ENCODE data around the gene TBC1D14. TPM values are rescaled to one million over a fixed set of nuclear protein-coding genes. Genes with fewer than 3 reads are reported as not detected.

TBC1D14 gene
- total RNA-seq, 6 experiments from 2014 or later: 14.1 to 34.8 (median 30.6) TPM

DNA sequence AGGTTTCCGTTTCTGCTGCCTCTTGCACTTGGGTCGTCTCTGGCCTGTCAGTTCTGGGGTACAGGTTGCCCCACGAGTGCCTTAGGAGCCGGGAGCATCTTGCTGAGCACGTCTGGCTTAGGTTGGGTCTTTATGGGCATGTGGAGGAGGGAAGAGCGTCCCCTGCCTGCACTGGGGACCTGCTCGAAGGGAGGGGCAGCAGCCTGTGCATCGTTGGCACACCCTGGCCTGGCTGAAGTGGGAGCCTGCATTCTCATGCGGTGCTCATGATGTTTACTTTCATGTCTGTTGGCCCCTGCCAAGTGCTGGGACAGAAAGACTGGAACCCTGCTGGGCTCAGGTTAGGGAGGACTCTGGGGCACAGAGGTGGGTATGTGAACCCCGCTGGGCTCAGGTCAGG is 109.7 kb downstream of the TBC1D14 start:
- DNase-seq: no peak
- Histone ChIP-seq H3K9me3 (no peaks in the 10 kb centered on the region), H3K4me1 (peaks cover 0 to 27% (median 10%) of the 10 kb centered on the region in 4 donors), H3K36me3 (peaks cover 0 to 52% (median 9%) of the 10 kb centered on the region in 4 donors), H3K27me3 (no peaks in the 10 kb centered on the region), H3K4me3 (no peak overlapping the region), H3K27ac (no peak overlapping the region)
- WGBS (ENCODE audit: insufficient coverage, low coverage, low lambda C conversion rate, missing lambda C conversion rate): 80% methylated on average over 1 of the region's 10 CpGs
- ATAC-seq: no peak
- TF ChIP-seq POLR2A (IDR thresholded peaks at IDR 0.05): no peak
- TF ChIP-seq, protein P1, sequence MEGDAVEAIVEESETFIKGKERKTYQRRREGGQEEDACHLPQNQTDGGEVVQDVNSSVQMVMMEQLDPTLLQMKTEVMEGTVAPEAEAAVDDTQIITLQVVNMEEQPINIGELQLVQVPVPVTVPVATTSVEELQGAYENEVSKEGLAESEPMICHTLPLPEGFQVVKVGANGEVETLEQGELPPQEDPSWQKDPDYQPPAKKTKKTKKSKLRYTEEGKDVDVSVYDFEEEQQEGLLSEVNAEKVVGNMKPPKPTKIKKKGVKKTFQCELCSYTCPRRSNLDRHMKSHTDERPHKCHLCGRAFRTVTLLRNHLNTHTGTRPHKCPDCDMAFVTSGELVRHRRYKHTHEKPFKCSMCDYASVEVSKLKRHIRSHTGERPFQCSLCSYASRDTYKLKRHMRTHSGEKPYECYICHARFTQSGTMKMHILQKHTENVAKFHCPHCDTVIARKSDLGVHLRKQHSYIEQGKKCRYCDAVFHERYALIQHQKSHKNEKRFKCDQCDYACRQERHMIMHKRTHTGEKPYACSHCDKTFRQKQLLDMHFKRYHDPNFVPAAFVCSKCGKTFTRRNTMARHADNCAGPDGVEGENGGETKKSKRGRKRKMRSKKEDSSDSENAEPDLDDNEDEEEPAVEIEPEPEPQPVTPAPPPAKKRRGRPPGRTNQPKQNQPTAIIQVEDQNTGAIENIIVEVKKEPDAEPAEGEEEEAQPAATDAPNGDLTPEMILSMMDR (IDR thresholded peaks at IDR 0.05): no peak
- intact Hi-C loops (cut with DNase I): no loop called here

DNA sequence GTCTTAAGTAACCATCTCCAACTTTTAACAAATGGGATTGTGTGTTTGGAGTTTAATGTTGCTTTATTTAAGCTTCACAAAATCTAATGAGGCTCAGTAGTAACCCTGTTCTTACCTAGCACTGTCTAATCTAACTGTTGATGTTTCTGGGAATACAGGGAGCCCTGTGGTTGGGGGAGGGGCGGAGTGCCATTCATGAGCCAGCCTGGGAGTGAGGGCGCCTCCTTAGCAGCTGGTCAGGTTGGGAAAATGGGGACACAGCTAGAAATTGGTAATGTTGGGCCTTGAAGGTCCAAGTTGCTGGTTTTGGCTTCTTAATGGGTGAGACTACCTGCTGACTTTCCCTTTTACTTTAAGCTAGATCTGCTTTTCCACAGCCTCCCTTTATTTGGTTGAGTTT is 110.7 kb downstream of the TBC1D14 start:
- intact Hi-C loops (cut with DNase I): no loop called here
- Histone ChIP-seq H3K4me1 (peaks cover 0 to 21% (median 6%) of the 10 kb centered on the region in 4 donors), H3K27ac (no peak overlapping the region), H3K4me3 (no peak overlapping the region), H3K36me3 (peaks cover 0 to 54% (median 8%) of the 10 kb centered on the region in 4 donors), H3K9me3 (no peaks in the 10 kb centered on the region), H3K27me3 (no peaks in the 10 kb centered on the region)
- ATAC-seq (no peak), DNase-seq (no peak)
- TF ChIP-seq, protein P1 (IDR thresholded peaks at IDR 0.05): no peak
- TF ChIP-seq POLR2A (IDR thresholded peaks at IDR 0.05): no peak
- no CpG with 5 or more reads among the region's 2 CpGs for WGBS (ENCODE audit: insufficient coverage, low coverage, low lambda C conversion rate, missing lambda C conversion rate)

DNA sequence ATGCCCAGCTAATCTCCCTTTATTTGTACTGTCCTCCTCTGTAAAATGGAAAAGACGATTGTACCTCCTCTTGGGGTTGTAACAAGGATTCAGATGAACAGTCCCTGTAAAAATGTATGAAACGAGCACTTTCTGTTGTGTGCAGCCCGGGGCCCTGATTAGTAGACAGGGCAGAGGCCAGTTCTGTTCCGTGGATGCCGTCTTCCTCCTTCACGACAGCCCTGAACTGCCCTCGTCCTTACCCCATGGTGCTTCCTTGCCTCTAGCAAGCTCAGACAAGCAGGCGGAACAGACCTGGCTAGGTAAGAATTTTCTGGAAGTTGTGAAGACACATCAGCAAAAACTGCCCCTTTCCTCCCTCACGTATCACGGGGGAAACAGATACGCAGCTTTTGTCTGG is 111.2 kb downstream of the TBC1D14 start:
- no peak overlapping the region for H3K27ac ChIP-seq
- intact Hi-C loops (cut with DNase I): no loop called here

DNA sequence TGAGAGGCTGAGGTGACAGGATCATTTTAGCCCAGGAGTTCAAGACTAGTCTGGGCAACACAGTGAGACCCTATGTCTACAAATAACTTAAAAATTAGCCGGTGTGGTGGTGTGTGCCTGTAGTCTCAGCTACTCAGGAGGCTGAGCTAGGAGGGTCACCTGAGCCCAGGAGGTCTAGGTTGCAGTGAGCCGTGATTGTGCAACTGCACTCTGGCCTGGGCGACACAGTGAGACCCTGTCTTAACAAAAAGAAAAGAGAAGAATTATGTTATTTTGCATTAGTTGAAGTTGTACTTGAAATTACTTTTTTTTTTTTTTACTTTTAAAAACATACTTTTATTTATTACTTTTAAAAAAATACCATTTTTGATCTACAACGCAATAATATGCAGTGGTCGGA is 111.7 kb downstream of the TBC1D14 start:
- no peak for TF ChIP-seq POLR2A (IDR thresholded peaks at IDR 0.05)
- TF ChIP-seq, protein P1 (IDR thresholded peaks at IDR 0.05): no peak
- peaks cover 0 to 11% (median under 1%) of the 10 kb centered on the region in 4 donors for H3K4me1 ChIP-seq
- intact Hi-C loops (cut with DNase I): no loop called here
- H3K27ac ChIP-seq: no peak overlapping the region
- no peak for DNase-seq
- 68% methylated on average over 5 of the region's 5 CpGs for WGBS (ENCODE audit: insufficient coverage, low coverage, low lambda C conversion rate, missing lambda C conversion rate)
- no peak overlapping the region for H3K4me3 ChIP-seq
- no peaks in the 10 kb centered on the region for H3K27me3 ChIP-seq
- H3K36me3 ChIP-seq: peaks cover 0 to 63% (median 8%) of the 10 kb centered on the region in 4 donors
- no peaks in the 10 kb centered on the region for H3K9me3 ChIP-seq
- ATAC-seq: no peak

More for the DNA sequence above, 111.2 kb downstream of the TBC1D14 start:
- Histone ChIP-seq H3K27me3 (no peaks in the 10 kb centered on the region), H3K36me3 (peaks cover 0 to 60% (median 8%) of the 10 kb centered on the region in 4 donors), H3K4me1 (peaks cover 0 to 16% (median 3%) of the 10 kb centered on the region in 4 donors), H3K4me3 (no peak overlapping the region), H3K9me3 (no peaks in the 10 kb centered on the region)
- DNase-seq (no peak), ATAC-seq (no peak)
- TF ChIP-seq, protein P1 (IDR thresholded peaks at IDR 0.05): no peak
- no peak for TF ChIP-seq POLR2A (IDR thresholded peaks at IDR 0.05)
- WGBS (ENCODE audit: insufficient coverage, low coverage, low lambda C conversion rate, missing lambda C conversion rate): 95% methylated on average over 9 of the region's 11 CpGs

All from right lobe of liver (tissue), 6 donors.